ENCODE data around the gene DIRAS1.

DIRAS1 gene

GRCh38 chr19:2755448-2755705 is 34.2 kb upstream of the DIRAS1 start:
- no peak for DNase-seq (ENCODE audit: low read depth)

- DNase-seq (ENCODE audit: low read depth) = no peak
Measured at GRCh38 chr19:2754659-2755447, 33.7 kb upstream of the DIRAS1 start.

- no peak for DNase-seq (ENCODE audit: low read depth)
Measured at GRCh38 chr19:2751438-2751830, 30.3 kb upstream of the DIRAS1 start.

- DNase-seq (ENCODE audit: low read depth) = no peak
Measured at GRCh38 chr19:2750808-2751437, 29.8 kb upstream of the DIRAS1 start.

DNA sequence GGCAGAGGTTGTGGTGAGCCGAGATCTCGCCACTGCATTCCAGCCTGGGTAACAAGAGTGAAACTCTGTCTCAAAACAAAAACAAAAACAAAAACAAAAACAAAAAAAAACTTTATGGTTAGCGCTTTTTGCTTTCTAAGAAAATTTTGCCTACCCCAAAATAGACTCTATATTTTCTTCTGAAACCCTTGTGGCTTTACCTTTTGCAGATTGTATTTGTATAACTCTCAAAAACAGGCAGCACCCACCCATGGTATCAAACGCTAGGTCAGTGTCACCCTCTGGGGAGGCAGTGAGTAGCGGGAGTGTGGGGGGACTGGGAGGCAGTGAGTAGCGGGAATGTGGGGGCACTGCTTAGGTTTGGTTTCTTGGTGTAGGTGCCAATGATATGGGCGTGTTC is 26.2 kb upstream of the DIRAS1 start:
- no peak for DNase-seq (ENCODE audit: low read depth)

DNA sequence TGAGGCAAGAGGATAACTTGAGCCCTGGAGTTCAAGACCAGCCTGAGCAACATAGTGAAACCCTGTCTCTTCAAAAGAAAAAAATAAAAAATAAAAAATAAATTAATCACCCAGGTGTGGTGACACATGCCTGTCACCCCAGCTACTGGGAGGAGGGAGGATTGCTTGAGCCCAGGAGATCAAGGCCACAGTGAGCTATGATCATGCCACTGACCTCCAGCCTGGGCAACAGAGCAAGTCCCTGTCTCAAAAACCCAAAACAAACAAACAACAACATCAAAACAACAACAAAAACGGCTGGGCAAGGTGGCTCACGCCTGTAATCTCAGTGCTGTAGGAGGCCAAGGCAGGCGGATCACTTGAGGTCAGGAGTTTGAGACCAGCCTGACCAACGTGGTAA is 22.9 kb upstream of the DIRAS1 start:
- no peak for DNase-seq (ENCODE audit: low read depth)

- DNase-seq (ENCODE audit: low read depth) = no peak
Measured at GRCh38 chr19:2743099-2743498, 21.9 kb upstream of the DIRAS1 start.

DNA sequence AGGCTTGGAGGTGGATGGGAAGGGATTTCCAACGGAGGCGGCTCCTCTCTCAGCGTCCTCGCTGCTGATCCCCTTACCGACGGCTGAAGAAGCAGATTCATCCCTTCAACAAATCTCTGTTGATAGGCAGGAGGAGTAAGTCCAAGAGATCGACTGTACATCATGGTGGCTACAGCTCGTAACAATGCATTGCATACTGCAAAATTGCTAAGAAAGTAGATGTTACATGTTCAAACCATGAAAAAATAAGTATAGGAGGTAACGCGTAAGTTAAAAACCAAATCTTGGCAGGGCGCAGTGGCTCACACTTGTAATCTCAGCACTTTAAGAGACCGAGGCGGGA is 19.1 kb upstream of the DIRAS1 start:
- no peak for DNase-seq (ENCODE audit: low read depth)

DNA sequence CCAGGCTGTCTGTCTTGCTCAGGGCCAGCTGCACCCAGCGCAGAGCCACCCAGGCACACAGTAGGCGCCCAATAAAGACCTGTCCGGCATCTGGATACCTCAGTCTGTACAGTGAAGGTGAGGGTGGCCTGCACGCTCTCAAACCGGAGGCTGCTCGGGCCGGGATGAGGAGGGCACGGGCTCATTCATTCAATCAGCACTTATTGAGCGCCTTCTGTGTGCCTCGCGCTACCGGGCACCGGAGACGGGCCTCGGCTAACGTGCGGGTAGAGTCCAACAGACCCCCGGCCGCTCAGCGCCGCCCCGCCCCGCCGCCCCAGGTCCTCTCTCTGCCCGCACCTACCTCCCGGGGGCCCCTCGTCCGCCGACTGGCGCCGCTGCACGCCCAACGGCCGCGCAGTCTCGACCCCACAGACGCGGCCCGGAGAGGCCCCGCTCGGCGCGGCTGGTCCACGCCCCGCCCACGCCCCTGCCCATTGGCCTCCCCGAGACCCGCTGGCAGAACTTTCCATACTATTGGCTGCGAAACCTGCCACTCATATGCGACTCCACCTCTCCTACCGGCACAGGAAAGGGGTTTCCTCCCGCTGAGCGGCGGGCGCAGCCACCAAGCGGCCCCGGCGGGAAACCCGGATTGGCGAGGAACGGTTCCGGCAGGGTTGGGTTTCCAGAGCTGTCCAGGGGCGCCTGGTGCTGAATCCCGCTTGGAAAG is 18.6 kb upstream of the DIRAS1 start, which contains the start of gene SLC39A3:
SLC39A3 (minus strand) TSS at position 416 of the 712 bp plus-strand sequence. CDS start 2,760 bp downstream, outside the sequence.
- DNase-seq (ENCODE audit: low read depth) = peak; percentile 99

GRCh38 chr19:2736550-2737190 is 15.5 kb upstream of the DIRAS1 start:
- DNase-seq (ENCODE audit: low read depth) = no peak

GRCh38 chr19:2735374-2735773 is 14.2 kb upstream of the DIRAS1 start:
- no peak for DNase-seq (ENCODE audit: low read depth)

- DNase-seq (ENCODE audit: low read depth) = no peak
Measured at GRCh38 chr19:2734589-2735288, 13.6 kb upstream of the DIRAS1 start.

DNA sequence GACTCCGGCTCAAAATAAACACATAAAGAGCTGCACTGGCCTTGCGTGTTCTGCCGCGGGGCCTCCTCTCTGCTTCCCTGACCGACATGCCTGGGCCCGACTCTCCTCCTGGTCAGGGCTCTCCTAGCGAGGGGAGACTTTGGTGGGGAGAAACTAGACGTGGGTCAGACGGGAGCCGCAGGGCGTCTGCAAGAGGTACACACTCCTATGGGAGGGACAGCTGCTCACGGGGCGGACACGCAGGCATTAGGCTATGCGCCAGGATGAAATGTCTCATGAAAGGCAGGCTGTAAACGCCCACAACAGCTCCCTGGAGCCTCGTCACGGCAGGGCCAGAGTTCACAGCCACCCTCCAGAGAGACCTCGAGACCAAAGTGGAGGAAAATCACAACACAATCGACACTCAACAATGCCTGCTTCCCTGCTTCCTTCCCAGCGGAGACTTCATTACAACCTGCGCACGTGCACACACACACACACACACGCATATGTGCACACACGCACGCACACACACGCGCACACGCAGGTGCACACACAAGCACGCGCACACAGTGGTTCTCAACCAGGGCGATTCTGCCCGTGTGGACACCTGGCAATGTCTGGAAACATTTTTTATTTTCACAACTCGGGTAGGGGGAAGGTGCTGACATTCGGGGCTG is 12.9 kb upstream of the DIRAS1 start:
- DNase-seq (ENCODE audit: low read depth) = no peak

- no peak for DNase-seq (ENCODE audit: low read depth)
Measured at GRCh38 chr19:2732883-2733282, 11.7 kb upstream of the DIRAS1 start.

- no peak for DNase-seq (ENCODE audit: low read depth)
Measured at GRCh38 chr19:2732157-2732725, 11.1 kb upstream of the DIRAS1 start.

- no peak for DNase-seq (ENCODE audit: low read depth)
Measured at GRCh38 chr19:2731181-2731995, 10.2 kb upstream of the DIRAS1 start.

DNA sequence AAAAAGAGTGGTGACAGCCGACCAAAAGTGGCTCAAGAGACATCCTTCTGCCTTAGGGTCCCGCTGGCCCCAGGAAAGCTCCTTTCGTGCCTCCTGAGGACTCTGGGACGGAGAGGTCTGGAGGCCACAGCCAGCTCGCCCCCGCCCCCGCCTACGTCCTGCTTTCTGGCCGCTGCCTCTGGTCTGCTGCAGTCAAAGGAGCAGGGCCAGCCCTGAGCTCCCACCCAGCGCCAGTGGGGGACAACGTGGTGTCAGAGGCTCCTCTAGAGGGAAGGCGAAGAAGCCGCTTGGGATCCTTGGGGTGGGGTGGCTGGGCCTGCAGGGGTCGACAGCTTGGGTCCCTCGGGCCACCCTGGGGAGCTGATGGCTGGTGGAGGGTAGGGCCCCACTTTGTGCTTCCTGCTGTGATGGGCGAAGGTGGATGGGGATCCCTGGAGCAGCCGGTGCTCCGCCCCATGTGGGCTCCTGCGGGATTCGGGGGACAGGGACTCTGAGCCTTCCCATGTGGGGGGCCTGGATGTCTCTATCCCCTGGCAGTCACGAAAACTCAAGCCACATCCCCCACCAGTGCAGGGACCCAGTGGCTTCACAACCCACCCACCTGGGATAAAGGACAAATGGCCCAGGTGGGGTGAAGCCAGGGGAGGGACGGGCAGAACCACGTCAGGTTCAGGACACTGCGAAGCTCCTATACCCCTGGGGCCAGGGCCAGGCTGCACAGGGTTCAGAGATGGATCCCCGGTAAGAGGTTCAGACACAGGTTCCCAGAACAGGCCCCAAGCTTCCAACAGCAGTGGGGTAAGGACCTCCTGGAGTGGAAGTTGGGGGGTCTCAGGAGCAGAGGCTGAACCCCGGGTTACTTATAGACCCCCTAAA is 9.0 kb upstream of the DIRAS1 start:
- no peak for DNase-seq (ENCODE audit: low read depth)

GRCh38 chr19:2728783-2729387 is 7.7 kb upstream of the DIRAS1 start:
- DNase-seq (ENCODE audit: low read depth) = no peak

DNA sequence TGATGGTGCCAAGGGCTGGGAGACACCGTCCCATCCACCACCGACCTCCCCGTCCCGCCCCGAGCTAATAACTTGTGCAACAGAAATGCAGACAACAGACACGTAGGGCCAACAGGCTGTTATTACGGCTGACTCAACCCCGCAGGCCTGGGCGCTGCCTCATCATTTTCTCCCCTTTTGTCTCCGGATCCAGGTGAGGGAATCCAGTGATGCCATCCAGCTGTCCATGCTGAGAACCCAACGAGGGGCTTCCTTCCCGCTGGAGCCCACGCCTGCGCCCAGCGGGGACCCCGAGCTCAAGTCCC is 6.4 kb upstream of the DIRAS1 start:
- no peak for DNase-seq (ENCODE audit: low read depth)
